Measurements from ENCODE around the gene MST1. TPM values are rescaled to one million over a fixed set of nuclear protein-coding genes. Genes with fewer than 3 reads are reported as not detected.
A peak's percentile ranks its signal among the peaks of the same experiment; 100 is the strongest.

MST1 gene
- total and polyA plus RNA-seq, 8 donors: 12.5 to 59.7 (median 35.5) TPM

DNA sequence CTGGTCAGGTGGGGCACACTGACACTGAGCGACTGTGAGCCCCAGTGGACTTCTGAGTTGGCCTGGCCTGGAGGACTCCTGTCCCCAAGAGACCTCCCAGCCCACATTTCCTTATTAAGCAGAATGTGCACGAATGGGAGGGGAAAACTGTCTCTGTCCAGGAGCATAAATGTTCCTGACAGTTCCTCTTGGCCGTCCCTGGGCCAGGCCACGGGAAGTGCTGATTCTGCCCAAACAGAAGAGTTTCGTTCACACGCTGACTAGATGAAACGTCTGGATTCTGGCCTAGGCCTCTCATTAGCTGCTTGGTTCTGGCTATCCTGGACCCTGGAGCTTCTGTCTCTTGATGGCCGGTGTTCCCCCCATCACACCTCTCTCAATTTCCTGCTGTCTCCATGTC is 44.6 kb downstream of the MST1 start:
- no peak for ATAC-seq
- intact Hi-C loops (cut with DNase I): no loop called here
- H3K27me3 ChIP-seq: no peaks in the 10 kb centered on the region
- no peak overlapping the region for H3K4me3 ChIP-seq
- H3K27ac ChIP-seq: no peak overlapping the region
- TF ChIP-seq, protein P1, sequence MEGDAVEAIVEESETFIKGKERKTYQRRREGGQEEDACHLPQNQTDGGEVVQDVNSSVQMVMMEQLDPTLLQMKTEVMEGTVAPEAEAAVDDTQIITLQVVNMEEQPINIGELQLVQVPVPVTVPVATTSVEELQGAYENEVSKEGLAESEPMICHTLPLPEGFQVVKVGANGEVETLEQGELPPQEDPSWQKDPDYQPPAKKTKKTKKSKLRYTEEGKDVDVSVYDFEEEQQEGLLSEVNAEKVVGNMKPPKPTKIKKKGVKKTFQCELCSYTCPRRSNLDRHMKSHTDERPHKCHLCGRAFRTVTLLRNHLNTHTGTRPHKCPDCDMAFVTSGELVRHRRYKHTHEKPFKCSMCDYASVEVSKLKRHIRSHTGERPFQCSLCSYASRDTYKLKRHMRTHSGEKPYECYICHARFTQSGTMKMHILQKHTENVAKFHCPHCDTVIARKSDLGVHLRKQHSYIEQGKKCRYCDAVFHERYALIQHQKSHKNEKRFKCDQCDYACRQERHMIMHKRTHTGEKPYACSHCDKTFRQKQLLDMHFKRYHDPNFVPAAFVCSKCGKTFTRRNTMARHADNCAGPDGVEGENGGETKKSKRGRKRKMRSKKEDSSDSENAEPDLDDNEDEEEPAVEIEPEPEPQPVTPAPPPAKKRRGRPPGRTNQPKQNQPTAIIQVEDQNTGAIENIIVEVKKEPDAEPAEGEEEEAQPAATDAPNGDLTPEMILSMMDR (IDR thresholded peaks at IDR 0.05): no peak
- DNase-seq: peak in 1 of 4 donors; percentile 22
- no peaks in the 10 kb centered on the region for H3K36me3 ChIP-seq
- H3K9me3 ChIP-seq: no peaks in the 10 kb centered on the region
- no peaks in the 10 kb centered on the region for H3K4me1 ChIP-seq

DNA sequence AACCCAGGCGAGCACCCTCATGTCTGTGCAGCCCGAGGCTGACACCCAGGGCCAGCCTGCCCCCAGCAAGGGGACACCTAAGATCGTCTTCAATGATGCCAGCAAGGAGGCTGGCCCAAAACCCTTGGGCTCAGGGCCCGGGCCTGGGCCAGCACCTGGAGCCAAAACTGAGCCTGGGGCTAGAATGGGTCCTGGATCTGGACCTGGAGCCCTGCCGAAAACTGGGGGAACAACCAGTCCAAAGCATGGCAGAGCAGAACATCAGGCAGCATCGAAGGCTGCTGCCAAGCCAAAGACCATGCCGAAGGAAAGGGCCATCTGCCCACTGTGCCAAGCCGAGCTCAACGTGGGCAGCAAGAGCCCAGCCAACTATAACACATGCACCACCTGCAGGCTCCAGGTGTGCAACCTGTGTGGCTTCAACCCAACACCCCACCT is 46.5 kb downstream of the MST1 start:
- Histone ChIP-seq H3K4me1 (no peaks in the 10 kb centered on the region), H3K27ac (no peak overlapping the region), H3K4me3 (no peak overlapping the region), H3K27me3 (no peaks in the 10 kb centered on the region), H3K9me3 (no peaks in the 10 kb centered on the region), H3K36me3 (no peaks in the 10 kb centered on the region)
- ATAC-seq (no peak), DNase-seq (no peak)
- intact Hi-C loops (cut with DNase I): no loop called here
- TF ChIP-seq, protein P1 (IDR thresholded peaks at IDR 0.05): no peak

GRCh38 chr3:49641921-49642707 is 47.2 kb downstream of the MST1 start:
- ATAC-seq (no peak), DNase-seq (no peak)
- no peaks in the 10 kb centered on the region for H3K27me3 ChIP-seq
- H3K9me3 ChIP-seq: no peaks in the 10 kb centered on the region
- TF ChIP-seq, protein P1 (IDR thresholded peaks at IDR 0.05): no peak
- no peak overlapping the region for H3K27ac ChIP-seq
- H3K36me3 ChIP-seq: no peaks in the 10 kb centered on the region
- H3K4me1 ChIP-seq: no peaks in the 10 kb centered on the region
- intact Hi-C loops (cut with DNase I): no loop called here
- no peak overlapping the region for H3K4me3 ChIP-seq

- Histone ChIP-seq H3K36me3 (no peaks in the 10 kb centered on the region), H3K27me3 (no peaks in the 10 kb centered on the region), H3K4me1 (no peaks in the 10 kb centered on the region), H3K4me3 (no peak overlapping the region), H3K27ac (no peak overlapping the region), H3K9me3 (no peaks in the 10 kb centered on the region)
- TF ChIP-seq, protein P1 (IDR thresholded peaks at IDR 0.05): no peak
- intact Hi-C loops (cut with DNase I): no loop called here
- DNase-seq: no peak
- ATAC-seq: no peak
These were observed 48.0 kb downstream of the MST1 start for GRCh38 chr3:49641292-49641691.

GRCh38 chr3:49639551-49639950 is 49.7 kb downstream of the MST1 start:
- DNase-seq (no peak), ATAC-seq (no peak)
- Histone ChIP-seq H3K4me3 (no peak overlapping the region), H3K4me1 (no peaks in the 10 kb centered on the region), H3K36me3 (no peaks in the 10 kb centered on the region), H3K9me3 (no peaks in the 10 kb centered on the region), H3K27ac (no peak overlapping the region), H3K27me3 (no peaks in the 10 kb centered on the region)
- TF ChIP-seq, protein P1 (IDR thresholded peaks at IDR 0.05): no peak
- intact Hi-C loops (cut with DNase I): no loop called here
